ENCODE measurements around the gene SLU7. TPM values are rescaled to one million over a fixed set of nuclear protein-coding genes. Genes with fewer than 3 reads are reported as not detected.

SLU7 gene
- total RNA-seq, 1 experiment from 2014 or later, result 62.8 TPM

GRCh38 chr5:160453751-160454150, 34.9 kb upstream of the SLU7 start:
- Mint-ChIP-seq H3K4me1 (ENCODE audit: low read depth, unreplicated experiment) (peaks cover 3% of the 10 kb centered on the region), H3K36me3 (ENCODE audit: insufficient read depth, unreplicated experiment) (no peaks in the 10 kb centered on the region), H3K27ac (ENCODE audit: unreplicated experiment) (no peak overlapping the region), H3K9me3 (ENCODE audit: low read depth, unreplicated experiment) (no peaks in the 10 kb centered on the region), H3K27me3 (ENCODE audit: unreplicated experiment) (no peaks in the 10 kb centered on the region), H3K4me3 (ENCODE audit: low read depth, unreplicated experiment) (no peak overlapping the region)
- BruUV-seq (replicated peaks), result no TSS peak
- CTCF ChIA-PET, result interaction anchor here (0.5 to 0.6 kb wide), 2 partner anchors 307 to 789 kb away, joined by 3 read pairs; no protein-coding TSS in a partner anchor
- intact Hi-C loops (cut with micrococcal nuclease; ENCODE audit: unreplicated experiment), result no loop called here
- TF ChIP-seq CTCF (IDR thresholded peaks at IDR 0.05; ENCODE audit: unreplicated experiment), result no peak
- DNase-seq, result no peak

GRCh38 chr5:160452795-160453194, 33.9 kb upstream of the SLU7 start:
- Mint-ChIP-seq H3K27me3 (ENCODE audit: unreplicated experiment) (no peaks in the 10 kb centered on the region), H3K27ac (ENCODE audit: unreplicated experiment) (no peak overlapping the region), H3K4me1 (ENCODE audit: low read depth, unreplicated experiment) (no peaks in the 10 kb centered on the region), H3K4me3 (ENCODE audit: low read depth, unreplicated experiment) (no peak overlapping the region), H3K36me3 (ENCODE audit: insufficient read depth, unreplicated experiment) (no peaks in the 10 kb centered on the region), H3K9me3 (ENCODE audit: low read depth, unreplicated experiment) (no peaks in the 10 kb centered on the region)
- no peak for DNase-seq
- CTCF ChIA-PET, result no interaction called here
- TF ChIP-seq CTCF (IDR thresholded peaks at IDR 0.05; ENCODE audit: unreplicated experiment), result no peak
- intact Hi-C loops (cut with micrococcal nuclease; ENCODE audit: unreplicated experiment), result no loop called here
- BruUV-seq (replicated peaks), result no TSS peak

GRCh38 chr5:160452036-160452435, 33.2 kb upstream of the SLU7 start:
- intact Hi-C loops (cut with micrococcal nuclease; ENCODE audit: unreplicated experiment), result no loop called here
- H3K4me1 Mint-ChIP-seq (ENCODE audit: low read depth, unreplicated experiment), result no peaks in the 10 kb centered on the region
- BruUV-seq (replicated peaks), result no TSS peak
- CTCF ChIA-PET, result interaction anchor here (0.6 kb wide), 1 partner anchor 30 kb away, joined by 3 read pairs; no protein-coding TSS in a partner anchor
- no peaks in the 10 kb centered on the region for H3K36me3 Mint-ChIP-seq (ENCODE audit: insufficient read depth, unreplicated experiment)
- no peak overlapping the region for H3K4me3 Mint-ChIP-seq (ENCODE audit: low read depth, unreplicated experiment)
- no peak for TF ChIP-seq CTCF (IDR thresholded peaks at IDR 0.05; ENCODE audit: unreplicated experiment)
- H3K27me3 Mint-ChIP-seq (ENCODE audit: unreplicated experiment), result no peaks in the 10 kb centered on the region
- no peaks in the 10 kb centered on the region for H3K9me3 Mint-ChIP-seq (ENCODE audit: low read depth, unreplicated experiment)
- H3K27ac Mint-ChIP-seq (ENCODE audit: unreplicated experiment), result no peak overlapping the region
- no peak for DNase-seq

GRCh38 chr5:160451281-160451680, 32.4 kb upstream of the SLU7 start:
- intact Hi-C loops (cut with micrococcal nuclease; ENCODE audit: unreplicated experiment), result no loop called here
- no peaks in the 10 kb centered on the region for H3K36me3 Mint-ChIP-seq (ENCODE audit: insufficient read depth, unreplicated experiment)
- H3K4me3 Mint-ChIP-seq (ENCODE audit: low read depth, unreplicated experiment), result no peak overlapping the region
- no peaks in the 10 kb centered on the region for H3K27me3 Mint-ChIP-seq (ENCODE audit: unreplicated experiment)
- no peak for DNase-seq
- H3K9me3 Mint-ChIP-seq (ENCODE audit: low read depth, unreplicated experiment), result no peaks in the 10 kb centered on the region
- BruUV-seq (replicated peaks), result no TSS peak
- H3K4me1 Mint-ChIP-seq (ENCODE audit: low read depth, unreplicated experiment), result no peaks in the 10 kb centered on the region
- no peak overlapping the region for H3K27ac Mint-ChIP-seq (ENCODE audit: unreplicated experiment)
- CTCF ChIA-PET, result interaction anchor here (0.6 kb wide), 1 partner anchor 29 kb away, joined by 3 read pairs; no protein-coding TSS in a partner anchor
- no peak for TF ChIP-seq CTCF (IDR thresholded peaks at IDR 0.05; ENCODE audit: unreplicated experiment)

Measured in Calu3 (cell line).